Activated T-helper 1 cell treated with Interleukin-2 at 50 U/mL for 16 hours (primary cell): ENCODE results near the gene FLYWCH2.
"Not testable (repeated sequence)": the region's sequence is repeated elsewhere in the genome, so short reads cannot be mapped to it uniquely, and the experiment has no call there.

Source experiments
- DNase-seq: peaks from one replicate; pipeline ENCODE4 v3.0.0-alpha.2; 2020; ENCODE audit warnings: low read depth

Gene FLYWCH2

DNA sequence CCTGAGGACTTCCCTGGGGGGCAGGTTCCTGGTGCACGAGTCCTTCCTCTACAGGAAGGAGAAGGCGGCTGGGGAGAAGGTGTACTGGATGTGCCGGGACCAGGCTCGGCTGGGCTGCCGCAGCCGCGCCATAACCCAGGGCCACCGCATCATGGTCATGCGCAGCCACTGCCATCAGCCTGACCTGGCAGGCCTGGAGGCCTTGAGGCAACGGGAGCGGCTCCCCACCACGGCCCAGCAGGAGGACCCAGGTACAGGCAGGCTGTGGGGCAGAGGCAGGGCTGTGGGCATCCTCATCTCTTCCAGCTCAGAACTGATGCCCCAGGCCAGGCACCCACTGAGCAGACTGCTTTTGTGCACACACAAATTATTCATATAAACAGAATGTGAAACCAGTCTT is 55.2 kb downstream of the FLYWCH2 start:
- no peak for DNase-seq

DNA sequence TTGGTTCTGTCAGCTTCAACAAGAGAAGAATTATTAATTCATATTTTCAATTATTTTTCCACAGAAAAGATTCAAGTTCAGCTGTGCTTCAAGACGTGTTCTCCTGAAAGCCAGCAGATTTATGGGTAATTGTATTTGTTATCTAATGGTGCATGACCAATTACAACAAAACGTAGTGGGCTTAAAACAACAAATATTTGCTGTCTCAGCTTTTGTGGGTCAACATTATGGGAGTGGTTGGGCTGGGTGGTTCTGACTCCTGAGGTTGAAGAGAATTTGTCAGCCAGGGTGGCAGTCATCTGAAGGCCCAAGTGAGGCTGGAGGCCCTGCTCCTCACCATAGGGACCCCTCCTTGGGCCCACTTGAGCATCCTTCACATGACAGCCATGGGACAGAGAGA is 57.0 kb downstream of the FLYWCH2 start:
- no peak for DNase-seq

DNA sequence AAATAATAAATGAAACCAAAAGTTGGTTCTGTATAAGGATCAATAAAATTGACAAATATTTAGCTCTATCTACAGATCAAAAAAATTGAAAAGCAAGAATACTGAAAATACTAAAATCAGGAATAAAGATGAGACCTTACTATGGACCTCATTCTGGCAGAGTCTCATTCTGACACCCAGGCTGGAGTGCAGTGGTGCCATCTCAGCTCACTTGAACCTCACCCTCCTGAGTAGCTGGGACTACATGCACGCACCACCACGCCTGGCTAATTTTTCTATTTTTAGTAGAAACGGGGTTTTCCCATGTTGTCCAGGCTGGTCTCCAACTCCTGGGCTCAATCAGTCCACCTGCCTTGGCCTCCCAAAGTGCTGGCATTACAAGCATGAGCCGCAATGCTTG is 59.0 kb downstream of the FLYWCH2 start:
- no peak for DNase-seq

DNA sequence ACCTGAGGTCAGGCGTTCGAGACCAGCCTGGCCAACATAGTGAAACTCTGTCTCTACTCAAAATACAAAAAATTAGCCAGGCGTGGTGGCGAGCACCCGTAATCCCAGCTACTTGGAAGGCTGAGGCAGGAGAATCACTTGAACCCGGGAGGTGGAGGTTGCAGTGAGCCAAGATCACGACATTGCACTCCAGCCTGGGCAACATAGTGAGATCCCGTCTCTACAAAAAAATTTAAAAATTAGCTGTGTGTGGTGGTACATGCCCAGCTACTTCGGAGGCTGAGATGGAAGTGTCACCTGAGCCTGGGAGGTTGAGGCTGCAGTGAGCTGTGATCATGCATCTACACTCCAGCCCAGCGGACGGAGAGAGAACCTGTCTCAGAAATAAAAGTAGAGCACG is 60.7 kb downstream of the FLYWCH2 start:
- DNase-seq, result not testable (repeated sequence)

DNA sequence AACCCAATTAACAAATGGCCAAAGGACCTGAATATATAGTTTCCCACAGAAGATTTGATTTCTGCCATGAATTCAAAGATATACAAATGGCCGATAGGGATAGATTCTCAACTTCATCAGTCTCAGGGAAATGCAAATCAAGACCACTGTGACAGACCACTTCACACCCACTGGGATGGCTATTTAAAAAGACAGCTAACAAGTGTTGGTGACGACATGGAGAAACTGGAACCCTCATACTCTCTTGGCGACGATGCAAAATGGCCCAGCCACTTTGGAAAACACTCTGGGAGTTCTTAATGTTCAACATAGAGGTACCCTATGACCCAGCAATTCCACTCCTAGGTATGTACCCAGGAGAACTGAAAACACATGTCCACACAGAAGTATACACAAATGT is 63.6 kb downstream of the FLYWCH2 start:
- DNase-seq, result no peak
